Kidney epithelial cell (primary cell): ENCODE measurements around the gene OR2G2. TPM values are rescaled to one million over a fixed set of nuclear protein-coding genes. Genes with fewer than 3 reads are reported as not detected.

Source experiments
- DNase-seq: peaks from one replicate; pipeline ENCODE4 v3.0.0-alpha.2; 2010; ENCODE audit warnings: low read depth
- H3K27me3 ChIP-seq: 2 replicates; pipeline ENCODE4 v1.6.0; 2011; ENCODE audit warnings: low read length; ENCODE audit not compliant: control insufficient read depth, insufficient read depth
- H3K36me3 ChIP-seq: 2 replicates; pipeline ENCODE4 v1.5.1; 2011; ENCODE audit warnings: low read length; ENCODE audit not compliant: control insufficient read depth, insufficient read depth
- H3K4me3 ChIP-seq: 2 replicates; pipeline ENCODE4 v1.5.1; 2011; ENCODE audit warnings: low read depth, mild to moderate bottlenecking, control low read depth, low read length
- CTCF ChIP-seq: IDR thresholded peaks from 2 replicates; pipeline ENCODE4 v1.5.1; 2011; ENCODE audit warnings: mild to moderate bottlenecking, moderate library complexity, low read length, control low read depth, inconsistent platforms; ENCODE audit not compliant: insufficient read depth, poor library complexity, severe bottlenecking
- total RNA-seq: library from RNA; depleted of rRNA; stranded (reverse); fragments of >200 nt; gene quantifications from 2 replicates; pipeline ENCODE4 v1.2.3, GENCODE V29; 2015

OR2G2 gene
- total RNA-seq, 1 donor from 2014 or later = not detected

- H3K36me3 ChIP-seq = no peaks in the 10 kb centered on the region
- DNase-seq = no peak
- TF ChIP-seq CTCF = no peak
- no peak overlapping the region for H3K4me3 ChIP-seq
- H3K27me3 ChIP-seq = no peaks in the 10 kb centered on the region
Measured at GRCh38 chr1:247574236-247574635, 13.9 kb upstream of the OR2G2 start.

- no peaks in the 10 kb centered on the region for H3K27me3 ChIP-seq
- H3K4me3 ChIP-seq = no peak overlapping the region
- DNase-seq = no peak
- H3K36me3 ChIP-seq = no peaks in the 10 kb centered on the region
- TF ChIP-seq CTCF = no peak
Measured at GRCh38 chr1:247574664-247575063, 13.5 kb upstream of the OR2G2 start.

GRCh38 chr1:247576514-247576913 lies 11.6 kb upstream of the OR2G2 start:
- no peak for DNase-seq
- H3K36me3 ChIP-seq = no peaks in the 10 kb centered on the region
- H3K4me3 ChIP-seq = no peak overlapping the region
- no peaks in the 10 kb centered on the region for H3K27me3 ChIP-seq
- peak; percentile 20 for TF ChIP-seq CTCF

- Histone ChIP-seq H3K36me3 (no peaks in the 10 kb centered on the region), H3K4me3 (no peak overlapping the region), H3K27me3 (no peaks in the 10 kb centered on the region)
- no peak for TF ChIP-seq CTCF
- no peak for DNase-seq
Measured at GRCh38 chr1:247578946-247579460, 9.2 kb upstream of the OR2G2 start.

- H3K36me3 ChIP-seq = no peaks in the 10 kb centered on the region
- no peak within 1 kb of the TSS for H3K4me3 ChIP-seq
- TF ChIP-seq CTCF = no peak
- H3K27me3 ChIP-seq = no peaks in the 10 kb centered on the region
- DNase-seq = no peak
Measured at GRCh38 chr1:247605286-247605685, 17.1 kb downstream of the OR2G2 start, which contains the start of gene OR2G3. Gene OR2G3, plus strand, starts transcription at chr1:247605586. Its CDS starts 0 bp downstream, at chr1:247605586.

DNA sequence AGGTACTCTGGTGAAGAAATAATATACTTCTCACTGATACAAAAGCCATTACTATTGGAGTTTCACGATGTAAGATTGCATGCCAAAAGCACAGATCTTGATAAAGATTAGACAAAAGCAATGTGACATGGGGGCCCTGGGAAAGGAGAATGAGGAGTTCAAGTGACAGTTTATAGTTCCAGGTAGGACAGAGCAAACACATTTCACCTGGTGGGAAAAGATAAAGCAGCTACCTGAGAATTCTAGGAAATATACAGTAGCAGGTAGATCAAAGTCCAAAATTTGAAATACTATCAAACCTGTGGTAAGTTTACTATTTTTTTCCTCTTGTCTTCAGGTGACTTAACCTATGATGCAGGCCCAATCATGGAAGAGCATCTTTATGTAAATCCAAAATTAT lies 25.2 kb downstream of the OR2G2 start:
- H3K4me3 ChIP-seq = no peak overlapping the region
- no peak for DNase-seq
- no peaks in the 10 kb centered on the region for H3K36me3 ChIP-seq
- H3K27me3 ChIP-seq = no peaks in the 10 kb centered on the region
- TF ChIP-seq CTCF = no peak
